Mammary epithelial cell (primary cell): ENCODE results near the gene UVRAG.

Experiments
- EZH2 ChIP-seq: IDR thresholded peaks from 2 replicates; pipeline ENCODE4 v1.6.1; 2012; ENCODE audit warnings: low read length, inconsistent platforms, borderline replicate concordance
- TF ChIP-seq, protein P1 (sequence below), 2 donors: IDR thresholded peaks in 1 of 2; conservative IDR thresholded peaks in 1 of 2; 2 replicates each; pipeline ENCODE4 v1.5.1; 2011 to 2012; ENCODE audit warnings: inconsistent platforms in 2 of 2, low read length in 2 of 2, mild to moderate bottlenecking in 2 of 2, control low read depth in 1 of 2, low read depth in 1 of 2; ENCODE audit not compliant: insufficient read depth in 1 of 2; ENCODE audit errors: extremely low read depth in 1 of 2

DNA sequence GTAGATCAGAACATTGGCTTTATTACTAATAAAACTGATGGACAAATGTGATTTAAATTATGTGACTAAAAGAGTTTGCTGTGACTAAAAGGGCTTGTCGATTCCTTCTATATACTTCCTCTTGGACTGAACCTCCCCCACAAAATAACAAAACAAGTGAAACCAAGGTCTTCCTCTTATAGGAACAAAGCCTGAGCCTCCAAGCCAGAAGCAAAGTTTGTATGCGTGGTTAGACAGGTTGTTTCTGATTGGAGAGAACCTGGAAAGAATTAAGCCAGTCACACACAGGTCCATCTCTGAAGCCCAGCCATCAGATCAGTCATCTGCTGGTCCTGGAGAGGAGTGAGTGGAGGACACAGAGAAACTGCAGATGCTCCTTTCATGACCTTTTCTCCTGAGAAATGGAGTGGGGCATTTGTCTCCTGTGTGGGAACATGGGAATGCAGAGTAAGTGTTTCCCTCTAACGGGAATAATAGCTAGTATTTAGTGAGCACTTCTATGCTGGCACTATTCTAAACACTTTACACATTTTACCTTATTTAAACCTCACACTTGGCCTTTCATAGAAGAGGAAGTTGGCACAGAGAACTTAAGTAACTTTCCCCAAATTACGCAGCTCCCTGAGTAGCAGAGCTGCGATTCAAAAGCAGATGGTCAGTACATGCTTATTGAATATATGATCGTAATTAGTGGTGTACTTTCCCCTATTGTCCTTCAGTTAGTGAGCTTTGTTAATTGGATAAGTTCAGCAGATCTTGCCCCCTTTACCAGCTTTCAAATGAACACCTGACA, 77.1 kb downstream of the UVRAG start:
- TF ChIP-seq, protein P1, sequence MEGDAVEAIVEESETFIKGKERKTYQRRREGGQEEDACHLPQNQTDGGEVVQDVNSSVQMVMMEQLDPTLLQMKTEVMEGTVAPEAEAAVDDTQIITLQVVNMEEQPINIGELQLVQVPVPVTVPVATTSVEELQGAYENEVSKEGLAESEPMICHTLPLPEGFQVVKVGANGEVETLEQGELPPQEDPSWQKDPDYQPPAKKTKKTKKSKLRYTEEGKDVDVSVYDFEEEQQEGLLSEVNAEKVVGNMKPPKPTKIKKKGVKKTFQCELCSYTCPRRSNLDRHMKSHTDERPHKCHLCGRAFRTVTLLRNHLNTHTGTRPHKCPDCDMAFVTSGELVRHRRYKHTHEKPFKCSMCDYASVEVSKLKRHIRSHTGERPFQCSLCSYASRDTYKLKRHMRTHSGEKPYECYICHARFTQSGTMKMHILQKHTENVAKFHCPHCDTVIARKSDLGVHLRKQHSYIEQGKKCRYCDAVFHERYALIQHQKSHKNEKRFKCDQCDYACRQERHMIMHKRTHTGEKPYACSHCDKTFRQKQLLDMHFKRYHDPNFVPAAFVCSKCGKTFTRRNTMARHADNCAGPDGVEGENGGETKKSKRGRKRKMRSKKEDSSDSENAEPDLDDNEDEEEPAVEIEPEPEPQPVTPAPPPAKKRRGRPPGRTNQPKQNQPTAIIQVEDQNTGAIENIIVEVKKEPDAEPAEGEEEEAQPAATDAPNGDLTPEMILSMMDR (conservative IDR thresholded peaks at IDR 0.05 in 1 of 2, IDR thresholded peaks at IDR 0.05 in 1 of 2; ENCODE audit: extremely low read depth in 1 of 2, insufficient read depth in 1 of 2, low read depth in 1 of 2, low read length in 2 of 2): no peak
- TF ChIP-seq EZH2: no peak
